LNCaP clone FGC (cell line): ENCODE results near the gene OR5T2.

Experiments
- DNase-seq: peaks from one replicate; pipeline ENCODE4 v3.0.0-alpha.2; 2011; ENCODE audit warnings: low read depth
- H3K4me3 ChIP-seq: 2 replicates; pipeline ENCODE4 v1.5.1; 2011; ENCODE audit warnings: mild to moderate bottlenecking, low read depth, low read length, control low read depth
- TF ChIP-seq, protein P1 (sequence below): IDR thresholded peaks from 2 replicates; pipeline ENCODE4 v1.5.1; 2012; ENCODE audit warnings: mild to moderate bottlenecking; ENCODE audit not compliant: control insufficient read depth, insufficient read depth; ENCODE audit errors: extremely low read depth

OR5T2 gene

DNA sequence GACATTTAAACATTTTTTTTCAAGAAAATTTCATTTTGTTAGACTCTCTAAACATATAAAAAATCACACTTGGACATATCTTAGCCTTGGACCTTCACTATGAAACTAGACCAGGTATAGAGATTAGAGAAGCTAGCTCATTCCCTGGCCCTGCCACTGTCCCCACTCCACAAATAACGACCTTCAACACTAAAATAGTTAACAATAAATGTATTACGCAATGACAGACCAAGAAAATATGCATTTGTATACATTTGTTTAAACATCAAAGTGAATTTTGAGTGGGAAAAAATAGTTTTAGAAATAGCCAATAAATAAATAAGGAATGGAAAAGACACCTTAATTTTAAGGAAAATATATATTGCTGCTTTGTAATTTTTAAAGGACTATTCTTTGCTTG lies 36.7 kb downstream of the OR5T2 start:
- no peak for DNase-seq
- TF ChIP-seq, protein P1, sequence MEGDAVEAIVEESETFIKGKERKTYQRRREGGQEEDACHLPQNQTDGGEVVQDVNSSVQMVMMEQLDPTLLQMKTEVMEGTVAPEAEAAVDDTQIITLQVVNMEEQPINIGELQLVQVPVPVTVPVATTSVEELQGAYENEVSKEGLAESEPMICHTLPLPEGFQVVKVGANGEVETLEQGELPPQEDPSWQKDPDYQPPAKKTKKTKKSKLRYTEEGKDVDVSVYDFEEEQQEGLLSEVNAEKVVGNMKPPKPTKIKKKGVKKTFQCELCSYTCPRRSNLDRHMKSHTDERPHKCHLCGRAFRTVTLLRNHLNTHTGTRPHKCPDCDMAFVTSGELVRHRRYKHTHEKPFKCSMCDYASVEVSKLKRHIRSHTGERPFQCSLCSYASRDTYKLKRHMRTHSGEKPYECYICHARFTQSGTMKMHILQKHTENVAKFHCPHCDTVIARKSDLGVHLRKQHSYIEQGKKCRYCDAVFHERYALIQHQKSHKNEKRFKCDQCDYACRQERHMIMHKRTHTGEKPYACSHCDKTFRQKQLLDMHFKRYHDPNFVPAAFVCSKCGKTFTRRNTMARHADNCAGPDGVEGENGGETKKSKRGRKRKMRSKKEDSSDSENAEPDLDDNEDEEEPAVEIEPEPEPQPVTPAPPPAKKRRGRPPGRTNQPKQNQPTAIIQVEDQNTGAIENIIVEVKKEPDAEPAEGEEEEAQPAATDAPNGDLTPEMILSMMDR = no peak
- no peak overlapping the region for H3K4me3 ChIP-seq

DNA sequence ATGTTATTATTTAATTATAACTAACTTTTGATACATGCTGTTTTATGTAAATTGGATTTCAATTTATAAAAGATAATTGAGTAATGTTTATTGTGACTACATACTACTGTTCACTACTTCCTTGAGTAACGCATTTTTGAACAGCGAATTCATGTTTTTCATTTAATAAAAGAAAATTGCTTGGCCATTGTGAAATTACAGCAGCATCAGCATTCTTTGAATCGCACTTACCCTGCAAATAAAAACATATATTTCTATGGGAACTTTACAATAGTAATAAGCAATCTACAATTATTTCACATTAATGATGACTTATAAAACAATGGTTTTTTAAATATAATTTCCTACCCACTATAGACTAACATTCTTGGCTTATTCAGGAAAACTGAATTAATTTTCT lies 37.4 kb downstream of the OR5T2 start:
- TF ChIP-seq, protein P1 = no peak
- no peak overlapping the region for H3K4me3 ChIP-seq
- no peak for DNase-seq

DNA sequence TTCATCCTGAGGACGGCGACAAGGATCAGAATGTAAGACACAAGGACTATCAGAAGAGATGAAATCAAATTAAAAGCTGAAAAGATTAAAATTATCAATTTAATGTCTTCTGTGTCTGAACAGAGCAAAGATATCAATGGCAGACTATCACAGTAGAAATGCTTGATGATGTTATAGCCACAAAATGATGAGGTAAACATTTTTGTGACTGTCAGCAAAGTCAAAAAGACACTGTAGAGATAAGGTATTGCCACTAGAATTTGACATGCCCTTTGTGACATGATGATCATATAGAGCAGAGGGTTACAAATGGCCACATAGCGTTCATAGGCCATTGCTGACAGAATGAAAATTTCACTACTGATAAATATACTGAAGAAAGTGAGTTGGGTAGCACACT lies 45.5 kb downstream of the OR5T2 start:
- no peak for DNase-seq
- H3K4me3 ChIP-seq = no peak overlapping the region
- TF ChIP-seq, protein P1 = no peak

DNA sequence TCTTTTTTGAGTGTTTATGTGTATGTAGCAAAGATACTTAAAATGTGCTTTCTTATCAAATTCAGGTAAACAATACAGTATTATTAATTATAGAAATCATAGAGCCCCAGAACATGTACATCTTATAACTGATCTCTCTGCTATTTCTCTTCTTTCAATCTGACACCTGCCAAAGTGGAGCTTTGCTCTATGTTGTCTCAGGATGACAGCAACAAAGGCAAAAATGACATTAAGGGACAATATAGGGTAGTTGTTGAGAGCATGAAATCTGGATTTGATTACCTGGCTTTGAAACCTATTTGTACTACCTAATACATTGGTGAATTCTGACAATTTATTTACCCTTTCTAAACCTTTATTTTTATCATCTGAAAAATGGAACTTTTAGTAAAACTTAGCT lies 50.6 kb downstream of the OR5T2 start:
- TF ChIP-seq, protein P1 = no peak
- H3K4me3 ChIP-seq = no peak overlapping the region
- no peak for DNase-seq
